ENCODE measurements around the gene IER3IP1.

DNA sequence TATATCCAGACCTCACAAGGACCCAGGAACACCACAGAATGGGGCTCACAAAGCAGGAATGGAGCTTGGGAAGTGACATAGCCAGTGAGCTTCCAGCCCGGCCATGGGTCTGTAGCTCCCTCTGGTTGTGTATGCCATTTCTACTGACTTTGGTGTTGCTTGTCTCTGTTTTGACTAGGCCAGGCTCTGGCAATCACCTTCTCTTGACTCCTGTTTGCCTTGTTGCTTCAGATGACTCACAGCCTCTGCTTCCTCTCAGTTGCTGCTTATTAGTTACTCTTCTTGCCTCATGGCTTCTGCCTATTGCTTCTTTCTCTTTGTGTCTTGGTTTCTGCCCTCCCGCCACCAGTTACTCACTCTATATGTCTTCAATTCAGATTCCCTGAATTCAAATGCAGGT, 15.8 kb upstream of the IER3IP1 start:
- TF ChIP-seq, protein P1, sequence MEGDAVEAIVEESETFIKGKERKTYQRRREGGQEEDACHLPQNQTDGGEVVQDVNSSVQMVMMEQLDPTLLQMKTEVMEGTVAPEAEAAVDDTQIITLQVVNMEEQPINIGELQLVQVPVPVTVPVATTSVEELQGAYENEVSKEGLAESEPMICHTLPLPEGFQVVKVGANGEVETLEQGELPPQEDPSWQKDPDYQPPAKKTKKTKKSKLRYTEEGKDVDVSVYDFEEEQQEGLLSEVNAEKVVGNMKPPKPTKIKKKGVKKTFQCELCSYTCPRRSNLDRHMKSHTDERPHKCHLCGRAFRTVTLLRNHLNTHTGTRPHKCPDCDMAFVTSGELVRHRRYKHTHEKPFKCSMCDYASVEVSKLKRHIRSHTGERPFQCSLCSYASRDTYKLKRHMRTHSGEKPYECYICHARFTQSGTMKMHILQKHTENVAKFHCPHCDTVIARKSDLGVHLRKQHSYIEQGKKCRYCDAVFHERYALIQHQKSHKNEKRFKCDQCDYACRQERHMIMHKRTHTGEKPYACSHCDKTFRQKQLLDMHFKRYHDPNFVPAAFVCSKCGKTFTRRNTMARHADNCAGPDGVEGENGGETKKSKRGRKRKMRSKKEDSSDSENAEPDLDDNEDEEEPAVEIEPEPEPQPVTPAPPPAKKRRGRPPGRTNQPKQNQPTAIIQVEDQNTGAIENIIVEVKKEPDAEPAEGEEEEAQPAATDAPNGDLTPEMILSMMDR (optimal IDR thresholded peaks at IDR 0.05 in 1 of 3, IDR thresholded peaks at IDR 0.05 in 1 of 3, conservative IDR thresholded peaks at IDR 0.05 in 1 of 3; ENCODE audit: extremely low read depth in 1 of 3, insufficient read depth in 2 of 3, low read length in 3 of 3): no peak
- TF ChIP-seq EZH2 (IDR thresholded peaks at IDR 0.05; ENCODE audit: low read length): no peak
